Hippocampal formation (tissue), 2 donors: ENCODE measurements around the gene JMJD1C.
"Not testable (repeated sequence)": the region's sequence is repeated elsewhere in the genome, so short reads cannot be mapped to it uniquely, and the experiment has no call there.

ENCODE experiments used
- DNase-seq, 2 donors: peaks; one replicate each; lab custom pipeline; 2025; lab: John Stamatoyannopoulos, UW

Gene JMJD1C

DNA sequence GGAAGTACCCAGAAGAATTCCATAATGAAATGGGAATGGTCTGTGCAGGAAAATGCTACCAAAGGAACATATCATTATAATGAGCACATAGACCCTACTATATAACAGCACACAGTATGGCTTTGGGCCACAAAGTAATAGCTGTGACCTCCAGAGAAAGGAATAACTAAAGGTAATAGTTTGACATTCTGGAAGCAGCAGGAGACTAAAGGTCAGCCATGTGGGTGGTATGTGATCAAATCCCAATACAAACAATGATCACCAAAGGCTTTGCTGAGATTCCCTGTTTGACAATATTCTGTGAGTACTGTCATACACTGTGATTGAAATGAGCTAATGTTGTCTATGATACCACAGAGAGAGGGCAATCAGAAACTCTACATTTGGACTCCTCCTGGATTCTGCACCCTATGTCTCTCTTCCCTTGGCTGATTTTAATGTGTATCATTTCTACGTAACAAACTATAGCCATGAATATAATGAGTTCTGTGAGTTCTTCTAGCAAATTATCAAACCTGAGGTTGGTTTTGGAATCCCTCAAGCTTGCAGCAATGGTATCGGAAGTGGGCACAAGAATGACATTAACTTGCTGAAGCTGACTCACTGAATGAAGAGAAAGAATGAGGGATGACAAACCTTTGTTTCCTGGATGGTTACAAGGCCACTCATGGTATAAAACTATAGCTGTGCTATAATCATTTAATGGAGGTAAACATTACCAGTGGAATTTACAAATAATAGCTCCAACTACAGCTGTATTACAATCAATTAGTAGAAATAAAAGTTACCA lies 99.6 kb downstream of the JMJD1C start:
- DNase-seq: no peak

- no peak for DNase-seq
These were observed 100.9 kb downstream of the JMJD1C start for GRCh38 chr10:63364918-63365317.

DNA sequence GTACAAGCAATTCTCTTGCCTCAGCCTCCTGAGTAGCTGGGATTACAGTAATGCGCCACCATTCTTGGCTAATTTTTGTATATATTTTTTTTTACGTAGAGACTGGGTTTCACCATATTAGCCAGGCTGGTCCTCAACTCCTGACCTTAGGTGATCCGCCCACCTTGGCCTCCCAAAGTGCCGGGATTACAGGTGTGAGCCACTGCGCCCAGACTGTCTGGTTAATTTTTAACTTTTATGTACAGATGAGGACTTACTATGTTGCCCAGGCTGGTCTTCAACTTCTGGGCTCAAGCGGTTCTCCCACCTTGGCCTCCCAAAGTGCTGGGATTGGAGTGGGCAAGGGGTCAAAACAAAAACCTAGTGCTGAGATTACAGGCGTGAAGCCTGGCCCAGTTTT lies 101.8 kb downstream of the JMJD1C start:
- no peak for DNase-seq

GRCh38 chr10:63355682-63356081 lies 110.1 kb downstream of the JMJD1C start:
- DNase-seq: no peak

- no peak for DNase-seq
These were observed 112.8 kb downstream of the JMJD1C start for GRCh38 chr10:63352976-63353375.

- no peak for DNase-seq
These were observed 117.4 kb downstream of the JMJD1C start for GRCh38 chr10:63348245-63348850.

DNA sequence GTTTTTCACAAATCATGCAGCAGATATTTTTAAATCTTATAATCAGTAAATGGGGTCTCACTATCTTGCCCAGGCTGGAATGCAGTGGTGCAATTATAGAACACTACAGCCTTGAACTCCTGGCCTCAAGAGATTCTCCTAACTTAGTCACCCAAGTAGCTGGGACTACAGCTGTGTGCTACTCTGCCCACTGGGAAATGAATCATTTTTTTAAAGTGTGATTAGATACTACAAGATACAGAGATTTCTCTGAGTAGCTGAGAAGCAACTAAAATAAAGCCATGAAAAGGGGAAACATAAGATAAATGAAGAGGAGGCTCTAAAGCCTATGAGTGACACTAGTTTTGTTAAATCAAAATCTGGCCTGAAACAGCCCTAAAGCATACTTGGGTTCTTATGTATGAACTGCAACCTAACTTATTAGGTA lies 119.7 kb downstream of the JMJD1C start:
- no peak for DNase-seq

DNA sequence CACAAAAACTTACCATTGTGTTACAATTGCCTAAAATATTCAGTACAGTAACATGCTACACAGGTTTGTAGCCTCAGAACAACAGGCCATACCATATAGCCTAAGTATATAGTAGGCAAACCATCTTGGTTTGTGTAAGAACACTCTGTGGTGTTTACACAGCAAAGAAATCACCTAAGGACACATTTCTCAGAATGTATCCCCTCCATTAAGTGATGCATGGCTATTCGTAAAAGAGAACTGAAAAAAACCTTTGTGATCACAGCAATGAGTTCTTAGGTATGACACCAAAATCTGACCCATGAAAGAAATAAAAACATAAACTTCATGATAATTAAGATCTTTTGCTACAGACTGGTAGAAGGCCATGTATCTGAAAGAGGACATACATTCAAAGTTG lies 121.5 kb downstream of the JMJD1C start:
- DNase-seq: no peak

- no peak for DNase-seq
These were observed 122.3 kb downstream of the JMJD1C start for GRCh38 chr10:63343476-63343875.

GRCh38 chr10:63339640-63340039 lies 126.1 kb downstream of the JMJD1C start:
- DNase-seq: not testable (repeated sequence)

- no peak for DNase-seq
These were observed 128.1 kb downstream of the JMJD1C start for GRCh38 chr10:63337455-63338251.

DNA sequence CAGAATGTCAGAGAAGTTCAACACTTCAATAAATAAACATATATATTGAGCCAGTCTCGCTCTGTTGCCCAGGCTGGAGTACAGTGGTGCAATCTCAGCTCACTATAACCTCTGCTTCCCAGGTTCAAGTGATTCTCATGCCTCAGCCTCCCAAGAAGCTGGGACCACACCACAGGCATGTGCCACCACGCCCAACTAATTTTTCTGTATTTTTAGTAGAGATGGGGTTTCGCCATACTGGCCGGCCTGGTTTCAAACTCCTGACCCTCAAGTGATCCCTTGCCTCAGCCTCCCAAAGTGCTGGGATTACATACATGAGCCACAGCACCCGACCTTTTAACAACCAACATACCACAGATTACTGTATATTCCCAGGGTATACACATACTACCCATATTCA lies 134.2 kb downstream of the JMJD1C start:
- no peak for DNase-seq

- no peak for DNase-seq
These were observed 141.3 kb downstream of the JMJD1C start for GRCh38 chr10:63324495-63324854.

DNA sequence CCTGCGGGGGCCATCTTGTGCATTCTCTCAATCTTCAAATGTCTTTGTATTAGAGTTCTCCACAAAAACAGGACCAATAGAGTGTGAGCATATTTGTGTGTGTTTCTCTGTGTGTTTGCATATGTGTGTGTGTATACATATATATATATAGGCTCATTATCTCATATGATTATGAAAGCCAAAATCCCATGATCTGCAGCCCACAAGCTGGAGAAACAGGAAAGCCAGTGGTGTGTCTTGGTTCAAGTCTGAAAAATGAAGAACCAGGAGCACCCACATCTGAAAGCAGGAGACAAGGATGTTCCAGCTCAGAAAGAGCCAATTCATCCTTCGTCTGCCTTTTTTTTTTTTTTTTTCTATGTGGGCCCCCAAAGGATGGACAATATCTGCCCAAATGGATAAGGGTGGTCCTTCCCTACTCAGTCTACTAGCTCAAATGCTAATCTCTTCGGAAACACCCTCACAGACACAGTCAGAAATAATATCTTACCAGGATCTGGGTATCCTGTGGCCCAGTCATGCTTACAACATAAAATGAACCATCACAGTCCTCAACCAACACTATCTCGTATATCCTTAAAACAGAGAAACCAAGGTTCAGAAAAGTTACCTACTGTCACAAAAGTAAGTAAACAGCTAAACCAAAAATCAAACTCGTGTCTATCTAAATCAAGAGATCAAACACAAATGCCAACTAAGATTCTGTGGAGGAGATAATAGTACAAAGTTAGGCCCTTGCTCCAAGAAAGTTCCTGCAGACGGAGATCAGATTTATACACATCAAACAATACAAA lies 141.9 kb downstream of the JMJD1C start:
- no peak for DNase-seq

DNA sequence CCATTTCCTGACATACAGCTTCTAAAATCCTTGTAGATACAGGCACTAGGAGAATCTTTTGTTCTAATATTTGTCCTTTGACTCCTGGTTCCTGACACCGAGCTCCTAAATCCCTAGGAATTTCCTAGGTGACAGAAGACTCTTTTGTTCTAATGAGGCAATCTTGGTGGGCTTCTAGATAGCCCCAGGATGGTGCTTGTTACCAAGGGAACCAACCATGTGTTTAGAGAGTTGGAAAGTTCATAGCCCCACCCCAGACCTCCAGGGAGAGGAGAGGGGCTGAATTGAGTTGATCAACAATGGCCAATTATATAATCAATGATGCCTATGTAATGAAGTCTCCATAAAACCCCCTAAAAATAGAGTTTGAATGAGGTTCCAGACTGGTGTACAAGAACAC lies 145.1 kb downstream of the JMJD1C start:
- DNase-seq: no peak

DNA sequence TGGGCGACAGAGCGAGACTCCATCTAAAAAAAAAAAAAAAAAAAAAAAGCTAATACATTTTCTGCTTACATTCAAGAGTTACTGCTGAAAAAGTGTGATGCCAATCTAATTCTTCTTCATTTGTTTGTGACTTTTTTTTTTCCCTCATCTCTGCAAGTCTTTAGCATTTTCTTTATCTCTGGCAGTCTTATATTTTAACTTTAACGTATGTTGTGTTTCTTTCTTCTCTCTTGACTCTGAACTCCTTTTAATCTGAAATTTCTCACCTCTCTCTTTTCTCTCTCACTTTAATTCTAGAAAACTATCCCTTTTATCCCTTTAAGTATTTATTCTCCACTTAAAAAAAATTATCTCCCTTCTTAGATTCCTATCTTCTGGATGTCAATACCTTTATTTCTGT lies 146.5 kb downstream of the JMJD1C start:
- no peak for DNase-seq

- no peak for DNase-seq
These were observed 147.3 kb downstream of the JMJD1C start for GRCh38 chr10:63318491-63318890.

- no peak for DNase-seq
These were observed 151.8 kb downstream of the JMJD1C start for GRCh38 chr10:63314020-63314419.

GRCh38 chr10:63313066-63313717 lies 152.6 kb downstream of the JMJD1C start:
- DNase-seq: no peak

DNA sequence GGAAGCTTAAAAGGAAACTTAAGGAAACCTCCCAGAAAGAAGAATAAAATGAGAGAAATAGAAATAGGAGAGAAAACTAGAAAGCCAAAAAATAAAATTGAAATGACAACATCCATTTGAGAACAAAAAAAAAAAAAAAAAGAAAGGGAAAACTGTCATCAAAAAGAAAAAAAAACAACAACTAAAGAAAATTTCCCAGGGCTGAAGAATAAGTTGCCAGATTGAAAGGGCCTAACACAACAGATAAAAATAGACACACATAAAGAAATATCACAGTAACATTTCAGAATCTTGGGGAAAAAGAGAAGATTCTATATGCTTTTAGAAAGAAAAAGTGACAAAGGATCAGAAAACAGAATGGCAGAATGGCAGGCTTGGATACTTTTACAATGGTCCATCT lies 157.1 kb downstream of the JMJD1C start:
- DNase-seq: no peak

GRCh38 chr10:63304146-63304545 lies 161.6 kb downstream of the JMJD1C start:
- DNase-seq: peak in 1 of 2 donors; percentile 4

DNA sequence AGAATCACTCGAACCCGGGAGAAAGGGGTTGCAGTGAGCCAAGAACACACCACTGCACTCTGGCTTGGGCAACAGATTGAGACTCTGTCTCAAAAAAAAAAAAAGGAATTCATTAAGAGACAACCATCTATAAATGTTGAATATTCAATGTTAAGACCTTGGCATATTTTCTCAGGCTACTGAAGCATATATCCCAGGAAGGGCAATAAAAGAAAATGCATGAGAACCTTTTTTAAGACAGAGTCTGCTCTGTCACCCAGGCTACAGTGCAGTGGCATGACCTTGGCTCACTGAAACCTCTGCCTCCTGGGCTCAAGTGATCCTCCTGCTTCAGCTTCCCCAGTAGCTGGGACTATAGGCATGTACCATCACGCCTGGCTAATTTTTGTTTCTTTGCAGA lies 165.0 kb downstream of the JMJD1C start:
- DNase-seq: no peak
